GF-D8 (cell line): Measurements from ENCODE around the gene SMYD2.
"Not testable (repeated sequence)": the region's sequence is repeated elsewhere in the genome, so short reads cannot be mapped to it uniquely, and the experiment has no call there.

Experiments
- DNase-seq: peaks from one replicate; lab custom pipeline; 2025; lab: John Stamatoyannopoulos, UW

SMYD2 gene

DNA sequence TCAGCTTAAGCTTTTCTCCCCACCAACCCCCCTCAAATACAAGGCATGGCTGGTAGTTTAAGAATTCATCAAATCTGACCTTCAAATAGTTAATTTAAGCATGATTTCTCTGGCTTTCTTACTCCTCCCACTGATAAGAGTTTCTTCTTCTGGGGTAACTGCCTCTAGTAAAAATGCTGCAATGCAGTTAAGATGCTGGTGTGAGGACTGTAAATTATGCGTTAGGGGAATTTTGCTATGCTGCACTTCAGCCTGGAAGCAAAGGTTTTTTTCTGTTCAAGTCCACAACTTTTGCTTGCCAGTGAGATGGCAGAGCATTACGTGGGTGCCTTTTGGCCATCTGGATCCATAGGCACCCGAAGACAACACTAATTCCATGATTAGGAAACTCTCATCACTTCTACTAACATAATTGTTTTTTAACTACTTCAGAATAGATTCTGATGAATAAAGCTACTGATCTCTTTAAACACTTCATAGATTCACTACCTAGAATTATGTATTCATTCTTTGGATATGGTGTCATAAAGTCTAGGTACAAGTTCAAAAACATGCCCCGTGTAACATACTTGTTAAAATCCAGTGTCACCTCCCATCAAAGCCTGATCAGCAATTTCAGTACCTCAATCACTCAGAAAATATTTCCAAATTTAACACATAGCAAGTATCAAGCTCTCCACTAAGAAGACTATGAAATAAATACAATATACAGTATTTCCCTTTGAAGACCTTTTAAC, 8.8 kb upstream of the SMYD2 start:
- DNase-seq, result no peak

DNA sequence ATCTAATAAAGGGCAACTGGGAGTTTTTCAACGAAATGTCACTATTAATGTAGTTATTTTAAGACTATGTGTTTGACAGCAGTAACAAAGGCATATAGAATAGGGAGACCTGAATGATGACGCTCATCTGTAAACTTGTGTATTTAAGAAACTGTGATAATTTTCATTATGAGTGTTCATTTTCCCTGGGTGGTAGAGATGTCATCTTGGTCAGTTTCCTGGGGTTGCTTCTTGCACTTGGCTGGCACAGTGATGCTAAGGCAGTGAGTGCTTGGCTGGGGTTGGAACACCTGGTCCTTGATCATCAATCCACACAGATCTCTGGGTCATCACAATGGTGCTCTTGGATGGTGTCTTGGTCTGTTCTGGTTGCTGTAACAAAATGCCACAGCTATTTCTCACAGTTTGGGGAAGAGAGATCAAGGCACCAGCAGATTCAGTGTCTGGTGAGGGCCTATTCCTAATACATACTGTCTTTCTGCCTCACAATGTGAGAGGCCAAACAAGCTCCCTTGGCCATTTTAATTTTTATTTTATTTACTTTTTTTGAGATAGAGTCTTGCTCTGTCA, 7.9 kb upstream of the SMYD2 start:
- no peak for DNase-seq

DNA sequence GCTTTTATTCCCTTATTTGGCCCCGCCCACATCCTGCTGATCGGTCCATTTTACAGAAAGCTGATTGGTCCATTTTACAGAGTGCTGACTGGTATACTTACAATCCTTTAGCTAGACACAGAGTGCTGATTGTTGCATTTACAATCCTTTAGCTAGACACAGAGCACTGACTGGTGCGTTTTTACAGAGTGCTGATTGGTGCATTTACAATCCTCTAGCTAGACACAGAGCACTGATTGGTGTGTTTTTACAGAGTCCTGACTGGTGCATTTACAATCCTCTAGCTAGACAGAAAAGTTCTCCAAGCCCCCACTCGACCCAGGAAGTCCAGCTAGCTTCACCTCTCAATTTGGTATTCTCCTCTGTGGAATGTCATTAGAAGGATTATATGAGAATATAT, 5.3 kb upstream of the SMYD2 start:
- not testable (repeated sequence) for DNase-seq

DNA sequence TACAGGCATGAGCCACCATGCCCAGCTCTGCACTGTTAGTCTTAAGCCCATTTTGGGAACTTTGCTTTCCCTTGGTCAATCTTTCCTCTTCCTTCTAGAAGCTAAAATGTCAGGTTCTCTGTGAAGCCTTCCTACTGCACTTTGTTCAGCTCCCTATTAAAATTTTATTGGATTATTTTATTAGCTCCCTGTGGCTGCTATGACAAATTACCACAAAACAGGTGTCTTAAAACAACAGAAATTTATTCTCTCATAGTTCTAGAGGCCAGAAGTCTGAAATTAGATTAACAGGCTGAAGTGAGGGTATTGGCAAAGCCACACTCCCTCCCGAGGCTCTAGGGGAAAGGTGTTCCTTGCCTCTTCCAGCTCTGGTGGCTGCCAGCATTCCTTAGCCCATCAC, 4.2 kb upstream of the SMYD2 start:
- DNase-seq, result no peak

DNA sequence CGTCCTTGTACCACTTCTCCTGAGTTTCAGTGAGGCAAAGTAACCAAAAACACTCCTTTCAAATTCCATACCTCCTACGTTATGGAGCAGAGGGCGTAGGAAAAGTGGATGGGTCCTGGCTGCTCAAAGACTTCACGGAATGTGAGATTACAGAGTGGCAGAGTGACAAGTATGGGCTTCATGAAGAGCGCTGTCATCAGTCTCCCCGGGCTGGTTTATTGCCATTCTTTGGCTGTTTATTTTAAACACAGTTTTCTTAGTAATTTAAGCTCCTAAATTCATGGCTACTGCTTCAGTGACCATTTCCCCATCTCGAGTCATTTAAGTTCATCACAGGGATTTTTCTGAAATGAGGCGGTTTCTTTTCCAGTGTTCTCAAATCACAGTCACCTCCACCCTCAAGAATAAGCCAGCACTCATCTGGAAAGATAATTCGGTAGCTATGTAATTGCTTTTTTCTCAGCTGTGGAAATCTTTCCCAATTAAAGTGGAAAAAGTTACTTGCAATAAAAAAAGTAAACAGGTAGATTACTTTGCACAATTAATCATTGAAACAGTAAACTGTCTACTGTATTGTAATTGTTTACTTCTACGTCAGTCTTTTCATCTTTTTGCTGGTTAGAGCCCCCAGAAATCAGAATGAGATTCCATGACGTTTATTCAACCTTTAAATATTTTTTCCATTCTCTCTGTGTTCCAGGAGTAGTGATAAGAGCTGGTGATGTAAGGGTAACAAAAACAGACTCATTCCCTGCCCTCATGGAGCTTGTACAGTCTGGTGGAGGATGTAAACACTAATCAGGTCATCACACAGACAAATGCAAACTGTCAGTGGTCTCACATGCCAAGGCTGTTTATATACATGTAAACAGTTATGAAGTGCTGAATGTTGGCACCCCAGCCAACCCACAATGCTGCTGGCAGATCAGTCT, 3.0 kb upstream of the SMYD2 start:
- DNase-seq, result no peak

DNA sequence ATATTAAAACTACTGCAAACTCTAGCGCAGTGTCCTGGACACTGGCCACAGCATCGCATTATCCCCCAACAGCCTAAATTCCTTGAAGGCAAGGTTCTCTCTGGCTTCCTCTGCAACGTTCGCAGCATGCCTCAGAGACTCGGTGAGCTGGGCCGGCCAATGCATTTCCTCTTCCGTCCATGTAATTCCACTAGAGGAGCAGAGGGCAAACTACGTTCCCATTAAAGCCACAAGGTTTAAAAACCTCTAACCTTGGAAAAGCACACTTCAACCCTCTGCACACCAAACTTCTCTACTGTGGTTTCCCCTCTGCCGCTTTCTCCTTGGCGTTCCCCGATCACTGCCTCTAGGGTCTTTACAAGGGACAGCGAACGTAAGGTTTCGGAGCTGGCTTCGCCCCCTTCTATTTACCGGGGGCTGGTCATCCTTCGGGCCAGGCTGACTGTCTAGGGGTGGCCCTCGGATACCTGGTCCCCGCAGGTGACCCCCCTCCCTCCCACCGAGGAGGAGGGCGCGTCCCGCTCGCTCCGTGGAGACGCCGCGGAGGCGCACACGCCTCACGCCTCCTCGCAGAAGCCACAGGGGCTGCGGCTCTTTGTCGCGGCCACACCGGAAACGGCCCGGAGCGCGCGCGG, 456 bp upstream of the SMYD2 start:
- no peak for DNase-seq

DNA sequence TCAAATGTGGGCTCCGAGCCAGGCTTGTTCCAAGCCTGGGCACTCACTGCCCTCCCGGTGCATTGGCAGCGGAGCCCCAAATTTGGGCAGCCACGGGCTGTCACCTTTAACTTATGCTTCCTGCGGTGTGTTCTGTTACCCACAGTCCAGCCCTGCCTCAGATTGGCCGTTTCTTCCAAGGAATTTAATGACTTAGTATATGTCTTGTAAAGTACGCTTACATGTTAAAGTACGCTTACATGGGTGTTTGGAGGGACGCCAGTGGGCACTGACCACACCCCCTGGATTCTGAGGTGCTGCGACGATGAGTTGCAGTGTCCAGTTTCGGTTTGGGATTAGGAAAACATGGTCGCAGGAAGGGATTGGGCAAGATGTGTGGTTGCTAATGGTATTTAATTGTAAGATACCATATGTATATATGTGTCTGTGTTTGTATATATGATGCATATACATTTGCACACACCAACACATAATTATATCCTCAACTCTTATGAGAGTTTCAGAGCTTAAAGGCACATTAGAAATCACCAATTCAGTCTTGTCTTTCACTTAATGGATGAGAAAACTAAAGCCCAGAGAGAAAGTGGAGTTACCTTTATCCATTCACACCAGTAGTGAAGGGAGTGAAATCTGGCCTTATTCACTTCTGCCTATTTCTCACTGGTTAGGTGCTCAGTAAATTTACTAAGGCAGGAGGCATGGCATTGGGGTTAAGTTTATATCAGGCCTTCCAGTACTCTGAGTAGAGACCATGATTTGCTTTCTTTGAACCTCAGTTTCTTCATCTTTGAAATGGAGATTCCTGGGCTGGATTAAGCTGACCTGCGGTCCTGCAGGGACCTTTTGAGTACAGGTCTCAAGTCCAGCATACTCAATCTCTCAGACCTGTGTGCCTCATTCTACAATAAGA, 1.0 kb downstream of the SMYD2 start:
- no peak for DNase-seq

DNA sequence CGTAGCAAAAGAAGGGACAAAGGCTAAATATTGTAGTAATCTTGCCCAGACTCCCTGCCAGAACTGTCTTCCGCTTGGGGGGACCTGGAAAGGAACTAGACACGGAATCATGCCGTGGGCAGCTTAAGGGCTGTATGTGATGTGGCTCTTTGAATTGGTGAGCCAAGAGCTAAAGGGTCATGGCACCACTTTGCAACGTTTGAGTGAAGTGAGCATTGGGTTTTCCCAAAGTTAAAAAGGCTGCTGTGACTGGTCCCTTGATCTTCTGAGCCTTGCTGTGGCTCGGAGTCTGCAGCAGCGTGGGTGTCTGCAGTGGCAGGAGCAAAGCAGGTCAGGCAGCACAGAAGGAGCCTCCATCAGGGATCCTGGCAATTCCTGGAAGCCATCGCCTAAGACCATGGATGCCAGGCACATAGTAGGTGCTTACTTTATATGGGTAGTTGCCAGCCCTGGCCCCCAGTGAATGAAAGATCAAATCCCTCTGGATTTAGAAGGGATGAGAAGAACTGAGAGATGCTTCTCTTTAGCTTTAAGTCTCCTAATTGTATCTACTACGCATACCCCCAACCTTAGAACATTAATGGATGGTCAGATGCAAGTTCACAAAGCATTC, 1.8 kb downstream of the SMYD2 start:
- DNase-seq, result no peak

DNA sequence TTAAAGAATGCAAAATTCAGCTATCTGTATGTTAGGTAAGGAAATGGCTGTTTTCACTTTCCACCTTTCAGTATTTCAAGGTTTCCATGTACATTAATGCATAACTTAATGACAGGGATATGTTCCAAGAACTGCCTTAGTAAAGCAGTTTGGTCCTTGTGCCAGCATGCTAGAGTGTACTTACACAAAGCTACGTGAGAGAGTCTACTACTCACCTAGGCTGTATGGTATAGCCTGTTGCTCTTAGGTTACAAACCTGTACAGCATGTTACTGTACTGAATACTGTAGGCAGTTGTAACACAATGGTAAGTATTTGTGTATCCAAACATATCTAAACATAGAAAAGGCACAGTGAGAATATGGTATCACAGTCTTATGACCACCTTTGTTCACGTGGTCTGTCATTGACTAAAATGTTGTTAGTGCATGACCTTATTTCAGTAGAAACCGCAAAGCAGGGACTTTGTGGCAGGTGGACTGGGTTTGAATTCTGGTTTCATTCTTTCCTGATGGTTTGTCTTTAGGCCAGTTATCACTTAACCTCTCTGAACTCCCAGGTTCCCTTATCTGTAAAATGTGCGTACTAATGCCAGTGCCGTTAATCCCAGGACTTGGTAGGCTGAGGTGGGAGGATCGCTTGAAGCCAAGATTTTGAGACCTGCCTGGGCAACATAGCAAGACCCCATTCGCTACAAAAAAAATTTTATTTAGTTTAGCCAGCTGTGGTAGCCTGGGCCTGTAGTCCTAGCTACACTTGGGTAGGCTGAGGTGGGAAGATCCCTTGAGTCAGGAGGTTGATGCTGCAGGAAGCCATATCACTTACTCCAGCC, 4.9 kb downstream of the SMYD2 start:
- DNase-seq, result no peak

DNA sequence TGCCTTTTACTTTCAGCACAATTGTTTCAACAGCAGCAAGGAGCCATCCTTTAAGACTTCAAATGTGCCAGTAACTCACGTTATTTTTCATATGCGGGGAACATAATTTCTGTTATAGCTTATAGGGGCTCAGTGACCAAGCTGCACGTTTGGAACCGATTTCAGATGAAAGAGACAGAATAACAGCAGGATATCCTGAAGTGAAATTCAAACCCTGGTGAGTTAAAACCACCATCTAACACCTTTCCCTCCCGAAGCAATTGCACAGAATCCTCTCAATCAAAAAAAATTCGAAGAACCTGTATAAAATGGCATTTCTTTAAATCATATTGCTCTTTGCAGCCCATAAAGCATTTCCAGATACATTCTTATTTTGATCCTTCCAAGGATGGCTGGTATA, 6.9 kb downstream of the SMYD2 start:
- no peak for DNase-seq

DNA sequence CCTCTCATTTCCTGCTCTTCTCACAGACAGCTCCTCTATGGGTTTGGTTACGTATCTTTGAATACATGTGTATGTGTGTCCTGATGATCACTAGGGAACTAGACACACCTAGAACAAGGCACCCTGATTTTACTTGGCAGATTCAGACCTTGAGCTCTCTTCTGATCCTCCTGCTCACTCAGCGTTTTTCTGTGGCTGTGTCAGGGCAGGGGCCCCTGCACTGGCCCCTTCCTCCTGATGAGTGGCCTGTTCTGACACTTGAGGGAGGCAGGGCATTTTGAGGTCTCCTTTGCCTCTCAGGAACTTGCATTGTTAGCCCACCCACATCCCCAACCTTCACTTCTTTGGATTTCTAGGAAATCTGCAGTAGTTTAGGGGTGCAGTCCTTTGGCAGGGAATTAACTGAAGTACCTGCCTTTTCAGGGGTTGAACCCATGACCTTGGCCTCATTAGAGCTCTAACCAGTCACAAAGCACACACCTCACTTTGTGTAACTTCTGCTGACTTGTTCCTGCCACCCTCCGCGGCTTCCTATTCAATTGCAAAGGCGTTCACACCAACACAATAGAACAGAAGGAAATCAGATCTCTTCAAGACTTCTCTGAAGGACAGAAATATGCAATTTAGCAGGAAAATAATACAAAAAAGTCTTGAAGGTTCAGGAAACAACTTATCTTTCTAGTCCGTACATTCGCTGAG, 8.8 kb downstream of the SMYD2 start:
- no peak for DNase-seq

DNA sequence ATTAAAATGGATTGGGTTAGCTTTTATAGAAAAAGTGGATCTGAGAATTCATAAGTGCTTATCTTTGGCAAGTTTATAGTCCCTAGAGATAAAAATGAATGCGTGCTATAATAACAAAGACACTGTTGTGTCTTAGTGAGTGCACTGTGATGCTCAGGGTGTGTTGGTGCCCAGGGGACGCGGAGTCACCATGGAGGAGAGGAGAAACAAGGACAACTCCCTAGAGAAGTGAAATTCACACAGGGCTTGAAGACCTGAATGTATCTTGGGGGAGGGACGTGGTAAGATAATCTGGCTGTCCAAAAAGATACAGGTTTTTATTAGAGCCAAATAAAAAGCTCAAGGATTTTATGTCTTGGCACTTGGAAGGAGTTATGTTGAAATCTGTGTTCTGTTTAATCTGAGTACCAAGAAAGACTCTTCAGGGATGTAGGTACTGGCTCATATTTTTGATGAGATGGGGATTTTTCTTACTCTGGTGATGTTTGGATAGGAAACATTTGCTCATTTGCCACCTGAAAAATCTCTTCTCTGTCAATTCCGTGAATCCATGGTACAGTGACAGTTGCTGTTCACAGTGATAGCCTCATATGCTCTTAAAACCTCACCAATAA, 9.6 kb downstream of the SMYD2 start:
- no peak for DNase-seq

DNA sequence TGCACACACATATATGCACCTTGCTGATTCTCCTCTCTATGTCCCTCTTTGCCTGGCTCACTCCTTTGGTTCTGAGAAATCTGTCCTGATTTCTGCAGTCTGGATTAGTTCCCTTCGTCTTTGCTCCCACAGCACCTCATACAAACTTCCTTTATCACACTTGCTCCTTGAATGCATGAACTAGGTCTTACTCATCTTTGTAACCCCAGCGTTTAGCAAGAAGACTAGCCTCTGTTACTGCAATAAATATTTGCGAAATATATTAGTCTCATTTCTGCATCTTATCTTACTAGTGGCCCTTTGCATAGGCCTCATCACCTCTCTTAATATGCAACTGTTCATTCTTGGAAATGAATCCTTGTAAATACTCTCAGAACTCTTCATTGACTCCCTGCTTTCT, 11.4 kb downstream of the SMYD2 start:
- no peak for DNase-seq

DNA sequence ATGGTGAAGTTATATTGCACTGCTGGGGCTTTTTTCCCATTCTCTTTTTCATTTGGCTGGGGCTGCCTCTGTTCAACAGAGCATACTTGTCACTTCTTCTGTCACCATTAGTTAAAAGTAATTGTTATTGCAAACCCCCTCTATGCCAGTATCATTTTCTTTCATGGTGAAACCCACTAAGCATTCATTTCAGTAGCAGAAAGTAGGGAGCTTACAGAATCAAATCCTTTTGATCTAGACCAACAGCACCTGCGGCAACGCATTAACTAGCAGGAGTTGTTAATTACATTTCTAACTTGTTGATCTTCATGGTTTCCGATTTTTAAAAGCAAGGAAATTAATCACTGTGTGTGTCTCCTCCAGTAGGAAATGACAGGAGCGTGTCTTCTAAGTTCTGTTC, 15.0 kb downstream of the SMYD2 start:
- no peak for DNase-seq

DNA sequence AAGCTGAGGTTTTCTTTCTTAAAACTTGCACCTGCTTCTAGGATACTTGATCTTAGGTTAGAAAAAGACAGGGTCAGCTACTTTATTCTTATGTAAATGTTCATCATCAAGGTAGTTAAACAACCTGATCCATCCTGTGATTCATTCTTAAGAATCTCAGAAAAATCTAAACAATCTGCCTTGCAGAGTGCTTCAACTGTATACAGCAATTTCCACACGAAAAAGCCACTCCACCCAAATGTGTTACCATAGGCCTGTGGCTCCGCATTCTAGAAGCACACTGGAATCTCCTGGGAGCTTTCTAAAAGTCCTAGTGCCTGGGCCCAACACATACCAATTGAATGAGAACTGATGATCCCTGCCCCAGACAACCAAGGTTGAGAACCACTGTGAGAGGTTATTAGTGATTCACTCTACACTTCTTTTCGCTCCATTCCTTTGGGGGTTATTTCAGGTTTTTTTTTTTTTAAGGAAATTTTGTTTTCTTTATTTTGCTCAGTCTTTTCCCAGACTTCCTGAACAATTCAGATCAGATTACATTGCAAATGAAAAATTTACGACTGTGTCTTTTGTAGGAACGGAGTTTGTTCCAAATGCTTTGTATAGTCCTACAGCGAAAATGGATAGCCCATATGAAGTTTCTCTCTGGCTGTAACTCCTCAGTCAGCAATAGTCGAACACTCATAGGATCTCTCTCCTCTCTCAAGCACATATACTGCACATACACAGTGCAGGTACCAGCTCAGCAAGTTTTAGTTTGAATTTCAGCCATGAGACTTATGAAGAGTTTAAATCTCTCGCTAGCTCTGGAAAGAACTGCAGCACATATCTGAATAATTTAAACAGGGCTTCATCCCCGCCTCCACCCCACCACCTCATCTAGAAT, 16.1 kb downstream of the SMYD2 start:
- no peak for DNase-seq

DNA sequence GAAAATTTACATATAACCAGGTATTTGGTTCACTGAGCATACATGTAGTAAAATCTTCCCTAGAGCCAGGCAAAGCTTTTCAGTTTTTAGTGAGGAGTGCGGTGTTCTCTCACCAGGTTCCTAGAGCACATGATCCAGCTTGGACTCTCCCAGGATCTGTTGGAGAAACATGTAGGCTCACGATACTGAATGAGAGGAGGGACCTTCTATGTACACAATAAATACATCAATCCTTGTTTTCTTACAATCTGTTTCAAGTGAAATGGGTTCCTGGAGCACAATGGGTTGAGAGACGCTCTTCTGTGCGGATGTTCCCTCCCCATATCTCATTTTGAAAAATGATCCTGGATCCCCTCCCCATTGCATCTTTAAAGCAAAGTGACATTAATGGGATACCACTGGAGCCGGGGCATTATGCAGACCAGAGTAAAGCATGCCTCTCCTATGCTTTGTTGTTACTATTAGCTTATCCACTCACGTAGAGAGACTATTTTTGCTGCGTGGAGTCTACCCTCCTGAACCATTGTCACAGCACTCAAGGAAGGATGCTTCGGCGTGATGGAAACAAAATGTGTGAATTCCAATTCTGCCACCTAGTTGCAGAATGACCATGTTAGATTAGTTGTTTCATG, 19.3 kb downstream of the SMYD2 start:
- no peak for DNase-seq

DNA sequence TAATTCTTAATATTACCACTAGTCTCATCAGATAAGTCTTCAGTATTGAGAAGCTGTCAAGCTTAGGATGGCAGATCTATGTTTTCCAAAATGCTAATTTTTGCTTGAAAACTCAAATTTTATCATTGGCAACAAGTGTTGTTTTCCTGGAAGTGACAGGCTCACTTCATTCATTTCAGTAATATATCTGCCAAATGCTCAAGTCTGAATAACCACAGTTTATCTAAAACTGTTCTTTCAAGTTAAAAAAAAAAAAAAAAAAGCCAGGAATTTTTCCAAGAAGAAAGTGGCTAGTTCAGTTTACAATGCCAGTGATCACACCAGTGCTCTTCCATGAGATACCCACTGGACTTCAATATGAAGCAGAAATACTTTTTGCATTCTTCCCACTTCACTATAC, 20.6 kb downstream of the SMYD2 start:
- DNase-seq, result no peak
